ENCODE results near the gene HOXD10.

- TF ChIP-seq EZH2 (IDR thresholded peaks at IDR 0.05; ENCODE audit: insufficient read depth, poor library complexity, severe bottlenecking) (no peak), EZH2phosphoT487 (IDR thresholded peaks at IDR 0.05; ENCODE audit: insufficient read depth, low read depth) (no peak)
Measured at GRCh38 chr2:176145085-176145969, 28.7 kb downstream of the HOXD10 start.

All from GM23248 (cell line).